HG02870 (cell line): ENCODE results near the gene CCDC34.
"Not testable (repeated sequence)": the region's sequence is repeated elsewhere in the genome, so short reads cannot be mapped to it uniquely, and the experiment has no call there.

Experiments used
- ATAC-seq: cut with Tn5 transposase; IDR thresholded peaks from one replicate; pipeline ENCODE4 v1.9.1; 2021; ENCODE audit warnings: mild to moderate bottlenecking, moderate library complexity; ENCODE audit not compliant: unreplicated experiment

Gene CCDC34

GRCh38 chr11:27328614-27329013, 34.4 kb downstream of the CCDC34 start:
- ATAC-seq, result no peak

- not testable (repeated sequence) for ATAC-seq
Measured at GRCh38 chr11:27327064-27327463, 36.0 kb downstream of the CCDC34 start.

GRCh38 chr11:27322196-27322595, 40.8 kb downstream of the CCDC34 start:
- not testable (repeated sequence) for ATAC-seq

GRCh38 chr11:27321340-27321739, 41.7 kb downstream of the CCDC34 start:
- not testable (repeated sequence) for ATAC-seq

GRCh38 chr11:27319072-27319471, 43.9 kb downstream of the CCDC34 start:
- ATAC-seq, result peak; percentile 99

- no peak for ATAC-seq
Measured at GRCh38 chr11:27317751-27318150, 45.3 kb downstream of the CCDC34 start.

- ATAC-seq, result no peak
Measured at GRCh38 chr11:27315836-27316235, 47.2 kb downstream of the CCDC34 start.

GRCh38 chr11:27313157-27313821, 49.7 kb downstream of the CCDC34 start:
- ATAC-seq, result no peak

GRCh38 chr11:27312110-27312509, 50.9 kb downstream of the CCDC34 start:
- ATAC-seq, result no peak

GRCh38 chr11:27310707-27311106, 52.3 kb downstream of the CCDC34 start:
- ATAC-seq, result no peak

- ATAC-seq, result no peak
Measured at GRCh38 chr11:27310182-27310581, 52.8 kb downstream of the CCDC34 start.

GRCh38 chr11:27309046-27309445, 54.0 kb downstream of the CCDC34 start:
- no peak for ATAC-seq

GRCh38 chr11:27307232-27307631, 55.8 kb downstream of the CCDC34 start:
- ATAC-seq, result no peak

- ATAC-seq, result no peak
Measured at GRCh38 chr11:27305751-27306150, 57.3 kb downstream of the CCDC34 start.

- ATAC-seq, result no peak
Measured at GRCh38 chr11:27304514-27304913, 58.5 kb downstream of the CCDC34 start.

GRCh38 chr11:27303903-27304302, 59.1 kb downstream of the CCDC34 start:
- ATAC-seq, result no peak

- no peak for ATAC-seq
Measured at GRCh38 chr11:27300974-27301373, 62.0 kb downstream of the CCDC34 start.

- no peak for ATAC-seq
Measured at GRCh38 chr11:27297616-27298015, 65.4 kb downstream of the CCDC34 start.

GRCh38 chr11:27296497-27296896, 66.5 kb downstream of the CCDC34 start:
- peak; percentile 89 for ATAC-seq

GRCh38 chr11:27295928-27296327, 67.1 kb downstream of the CCDC34 start:
- ATAC-seq, result no peak

- ATAC-seq, result no peak
Measured at GRCh38 chr11:27294654-27295053, 68.4 kb downstream of the CCDC34 start.

- ATAC-seq, result no peak
Measured at GRCh38 chr11:27293515-27294417, 69.2 kb downstream of the CCDC34 start.
